HUDEP-2 (cell line): ENCODE measurements around the gene SOWAHD.
"Not testable (repeated sequence)": the region's sequence is repeated elsewhere in the genome, so short reads cannot be mapped to it uniquely, and the experiment has no call there.

ENCODE experiments used
- DNase-seq, 76 experiments: peaks; one replicate each; lab custom pipeline; 2025; ENCODE audit not compliant: unreplicated experiment in 76 of 76; lab: John Stamatoyannopoulos, UW

The SOWAHD gene

DNA sequence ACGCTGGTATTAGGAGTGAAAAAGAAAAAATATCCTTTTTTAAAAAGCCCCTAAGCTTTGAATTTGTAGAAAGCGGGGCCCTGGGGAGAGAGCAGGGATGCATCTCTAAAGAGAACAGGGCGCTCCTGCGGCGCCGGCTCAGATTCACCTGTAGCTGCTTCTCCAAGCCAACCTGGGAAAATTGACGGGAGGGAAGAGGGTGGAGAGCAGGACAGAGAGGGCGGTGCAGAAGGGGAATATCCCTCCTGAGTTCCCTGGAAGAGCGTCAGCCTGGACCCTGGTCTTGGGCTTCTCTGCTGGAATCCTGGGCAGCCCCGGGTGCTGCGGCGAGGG lies 776 bp upstream of the SOWAHD start:
- DNase-seq = no peak

DNA sequence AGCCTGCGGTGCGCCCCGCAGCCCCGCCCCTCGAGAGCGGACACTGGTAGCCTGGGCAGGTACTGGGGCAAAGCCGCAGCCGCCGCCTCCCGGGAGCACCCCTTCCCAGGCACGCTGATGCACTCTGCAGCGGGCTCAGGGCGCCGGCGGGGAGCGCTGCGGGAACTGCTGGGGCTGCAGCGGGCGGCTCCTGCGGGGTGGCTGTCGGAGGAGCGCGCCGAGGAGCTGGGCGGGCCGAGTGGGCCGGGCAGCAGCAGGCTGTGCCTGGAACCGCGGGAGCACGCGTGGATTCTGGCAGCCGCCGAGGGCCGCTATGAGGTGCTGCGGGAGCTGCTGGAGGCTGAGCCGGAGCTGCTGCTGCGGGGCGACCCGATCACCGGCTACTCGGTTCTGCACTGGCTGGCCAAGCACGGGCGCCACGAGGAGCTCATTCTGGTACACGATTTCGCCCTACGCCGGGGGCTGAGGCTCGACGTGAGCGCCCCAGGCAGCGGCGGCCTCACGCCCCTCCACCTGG lies 401 bp downstream of the SOWAHD start:
- no peak for DNase-seq

DNA sequence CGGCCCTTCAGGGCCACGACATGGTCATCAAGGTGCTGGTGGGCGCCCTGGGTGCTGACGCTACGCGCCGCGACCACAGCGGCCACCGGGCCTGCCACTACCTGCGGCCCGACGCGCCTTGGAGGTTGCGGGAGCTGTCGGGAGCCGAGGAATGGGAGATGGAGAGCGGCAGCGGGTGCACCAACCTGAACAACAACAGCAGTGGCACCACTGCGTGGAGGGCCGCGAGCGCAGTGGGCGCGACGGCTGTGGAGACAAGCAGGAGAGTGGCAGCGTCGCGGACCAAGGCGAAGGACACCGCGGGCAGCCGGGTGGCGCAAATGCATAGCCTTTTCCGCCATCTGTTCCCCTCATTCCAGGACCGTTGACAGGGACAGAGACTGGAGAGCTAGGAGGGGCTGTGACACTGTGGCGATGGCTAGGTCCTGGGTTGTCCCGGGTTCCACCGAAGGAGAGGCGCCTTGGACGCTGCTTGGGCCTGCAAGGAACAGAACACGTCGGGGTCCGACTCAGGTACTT lies 919 bp downstream of the SOWAHD start:
- no peak for DNase-seq

DNA sequence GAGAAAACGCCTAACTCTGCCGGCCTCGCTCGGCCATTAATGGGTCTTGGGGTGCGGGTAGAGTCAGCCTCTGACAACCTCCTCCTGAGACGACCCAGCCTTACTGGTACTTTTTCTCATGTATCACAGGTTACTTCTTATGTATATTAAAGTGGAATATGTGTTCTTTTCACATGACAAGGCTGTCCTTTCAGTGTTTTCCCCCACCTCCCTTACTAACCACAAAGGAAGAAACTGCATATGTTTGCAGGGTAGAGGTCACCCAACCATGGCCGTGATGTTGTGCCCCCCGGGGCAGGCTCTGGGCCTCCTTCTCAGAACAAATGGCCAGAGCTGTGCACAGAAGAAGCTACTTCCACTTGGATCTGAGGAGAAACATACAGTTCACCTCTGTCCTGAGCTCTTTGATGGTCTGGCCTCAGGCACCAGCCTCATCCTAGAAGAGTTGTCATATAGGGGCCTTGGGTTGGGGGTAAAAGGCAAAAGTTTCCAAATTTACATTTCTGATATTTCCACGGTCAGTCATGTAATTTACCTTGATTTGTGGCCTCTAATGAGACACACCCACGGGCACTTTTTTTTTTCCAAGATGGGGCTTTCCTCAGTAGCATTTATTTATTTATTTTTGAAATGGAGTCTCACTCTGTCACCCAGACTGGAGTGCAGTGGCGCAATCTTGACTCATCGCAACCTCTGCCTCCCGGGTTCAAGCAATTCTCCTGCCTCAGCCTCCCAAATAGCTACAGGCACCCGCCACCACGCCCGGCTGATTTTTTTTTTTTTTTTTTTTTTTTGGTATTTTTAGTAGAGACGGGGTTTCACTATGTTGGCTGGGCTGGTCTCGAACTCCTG lies 1.9 kb downstream of the SOWAHD start:
- no peak for DNase-seq

DNA sequence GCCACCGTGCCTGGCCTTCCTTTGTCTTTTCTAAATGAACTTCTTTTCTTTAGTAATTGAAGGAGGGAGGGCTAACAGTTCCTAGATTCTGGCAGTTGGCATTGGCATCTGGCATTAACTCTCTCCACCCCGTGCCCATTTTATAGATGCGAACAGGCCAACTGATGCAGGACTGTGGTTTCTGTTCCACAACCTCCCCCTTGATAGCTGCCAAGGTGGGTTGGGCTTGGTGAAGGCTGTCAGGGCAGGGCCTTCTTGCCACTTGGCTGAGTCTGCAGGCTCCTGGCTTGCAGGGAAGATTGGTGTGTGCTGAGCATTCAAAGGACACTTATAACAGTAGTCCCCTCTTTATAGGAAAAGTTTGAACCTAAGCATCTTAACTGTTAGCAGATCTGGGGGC lies 4.3 kb downstream of the SOWAHD start:
- peak in 1 of 76 experiments; percentile 0 for DNase-seq

DNA sequence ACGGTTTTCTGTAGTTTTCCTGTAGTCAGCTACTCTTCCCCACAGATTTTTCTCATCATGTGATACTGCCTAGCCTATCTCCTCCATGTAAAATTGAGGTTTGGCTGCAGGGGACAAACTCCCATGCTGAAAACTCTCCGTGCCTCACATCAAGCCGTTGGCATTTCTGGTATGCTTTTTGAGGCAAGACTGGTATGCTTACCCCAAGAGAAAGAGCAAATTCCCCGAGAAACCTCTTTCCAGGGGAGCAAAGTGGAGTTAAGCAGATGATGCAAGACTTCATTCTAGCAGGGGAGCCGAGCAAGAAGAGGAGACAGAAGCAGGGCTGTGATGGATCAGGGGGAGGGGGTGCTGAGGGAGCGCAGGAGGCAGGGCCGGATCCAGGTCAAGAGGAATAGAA lies 4.8 kb downstream of the SOWAHD start:
- DNase-seq = no peak

DNA sequence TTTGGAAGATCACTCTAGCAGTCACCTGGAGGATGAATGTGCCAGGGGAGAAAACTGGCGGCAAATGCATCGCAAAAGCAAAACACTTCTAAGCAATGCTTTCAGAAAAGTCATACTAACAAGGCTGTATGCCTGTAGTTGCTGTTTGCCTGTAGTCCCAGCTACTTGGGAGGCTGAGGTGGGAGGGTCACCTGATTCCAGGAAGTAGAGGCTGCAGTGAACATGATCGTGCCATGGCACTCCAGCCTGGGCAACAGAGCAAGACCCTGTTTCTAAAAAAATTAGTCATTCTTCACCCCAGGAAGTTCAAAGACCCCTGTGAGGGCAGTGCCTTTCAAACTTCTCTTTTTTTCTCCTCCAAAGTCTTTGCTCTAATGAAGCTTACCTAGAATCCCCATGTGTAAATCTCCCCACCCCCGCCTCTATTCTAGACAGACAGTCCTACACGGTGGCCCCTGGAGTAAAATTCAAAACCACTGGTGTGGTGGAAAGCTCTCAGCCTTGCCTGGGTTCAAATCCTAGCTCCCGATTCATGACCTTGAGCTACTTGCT lies 5.5 kb downstream of the SOWAHD start:
- no peak for DNase-seq

DNA sequence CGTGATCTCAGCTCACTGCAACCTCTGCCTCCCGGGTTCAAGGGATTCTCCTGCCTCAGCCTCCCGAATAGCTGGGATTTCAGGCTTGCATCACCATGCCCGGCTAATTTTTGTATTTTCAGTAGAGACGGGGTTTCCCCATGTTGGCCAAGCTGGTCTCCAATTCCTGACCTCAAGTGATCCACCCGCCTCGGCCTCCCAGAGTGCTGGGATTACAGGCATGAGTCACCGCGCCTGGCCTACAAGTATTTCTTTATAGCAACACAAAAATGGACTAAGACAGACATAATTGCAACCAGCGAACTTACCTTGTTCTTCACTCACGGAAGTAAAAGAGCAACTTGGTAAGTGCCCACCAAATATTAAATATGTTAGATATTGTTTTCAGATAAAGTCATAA lies 10.0 kb downstream of the SOWAHD start:
- DNase-seq = not testable (repeated sequence)

DNA sequence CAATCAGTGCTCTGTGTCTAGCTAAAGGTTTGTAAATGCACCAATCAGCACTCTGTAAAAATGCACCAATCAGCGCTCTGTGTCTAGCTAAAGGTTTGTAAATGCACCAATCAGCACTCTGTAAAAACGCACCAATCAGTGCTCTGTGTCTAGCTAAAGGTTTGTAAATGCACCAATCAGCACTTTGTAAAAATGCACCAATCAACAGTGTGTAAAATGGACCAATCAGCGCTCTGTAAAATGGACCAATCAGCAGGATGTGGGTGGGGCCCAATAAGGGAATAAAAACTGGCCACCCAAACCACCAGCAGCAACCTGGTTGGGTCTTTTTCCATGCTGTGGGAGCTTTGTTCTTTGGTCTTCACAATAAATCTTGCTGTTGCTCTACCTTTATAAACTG lies 11.0 kb downstream of the SOWAHD start:
- not testable (repeated sequence) for DNase-seq

DNA sequence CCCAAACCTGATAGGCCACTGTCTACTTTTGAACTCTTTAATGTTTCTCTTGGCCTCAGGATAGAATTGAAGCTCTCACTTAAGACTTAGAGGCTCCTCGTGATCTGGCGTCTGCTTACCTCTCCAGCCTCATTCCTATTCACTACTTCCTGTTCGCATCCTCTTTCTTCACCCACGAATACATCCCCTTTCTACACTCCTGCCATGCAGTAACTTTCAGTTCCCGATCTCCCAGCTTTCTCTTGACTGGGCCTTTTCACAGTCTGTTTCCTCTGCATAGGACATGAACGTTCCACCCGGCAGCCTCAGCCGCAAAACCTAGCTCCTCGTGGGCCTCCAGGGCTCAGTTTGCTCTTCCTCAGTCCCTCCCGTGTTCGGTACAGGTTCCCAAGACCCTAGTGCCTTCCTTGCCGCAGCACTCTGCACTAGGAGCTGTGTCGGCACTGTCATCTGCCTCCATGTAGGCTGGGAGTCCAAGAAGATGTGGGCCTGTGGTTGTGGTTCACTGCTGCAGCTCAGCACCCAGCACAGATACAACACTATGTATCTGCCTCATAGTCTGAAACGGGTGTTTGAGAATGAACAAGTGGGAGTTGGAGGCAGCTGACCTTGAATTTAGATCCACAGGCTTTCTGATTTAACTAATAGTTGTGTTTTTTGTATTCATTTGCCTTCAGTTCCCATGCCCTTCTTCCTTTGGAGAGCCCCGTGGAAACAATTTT lies 17.3 kb downstream of the SOWAHD start:
- DNase-seq = no peak

DNA sequence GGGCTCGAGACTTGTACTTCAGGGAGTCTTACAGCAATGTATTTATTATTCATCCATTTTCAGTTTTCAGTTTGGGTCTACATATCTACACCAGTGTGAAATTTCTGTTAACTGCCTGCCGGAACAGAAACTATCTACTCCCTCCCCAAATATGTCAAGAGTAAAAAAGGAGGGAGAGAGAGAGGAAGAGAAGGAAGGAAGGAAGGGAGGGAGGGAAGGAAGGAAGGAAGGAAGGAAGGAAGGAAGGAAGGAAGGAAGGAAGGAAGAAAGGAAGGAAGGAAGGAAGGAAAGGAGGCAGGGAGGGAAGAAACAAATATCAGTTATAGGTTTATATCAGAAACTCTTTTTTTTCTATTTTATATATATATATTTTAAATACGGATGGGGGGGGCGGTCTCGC lies 20.4 kb downstream of the SOWAHD start:
- no peak for DNase-seq

DNA sequence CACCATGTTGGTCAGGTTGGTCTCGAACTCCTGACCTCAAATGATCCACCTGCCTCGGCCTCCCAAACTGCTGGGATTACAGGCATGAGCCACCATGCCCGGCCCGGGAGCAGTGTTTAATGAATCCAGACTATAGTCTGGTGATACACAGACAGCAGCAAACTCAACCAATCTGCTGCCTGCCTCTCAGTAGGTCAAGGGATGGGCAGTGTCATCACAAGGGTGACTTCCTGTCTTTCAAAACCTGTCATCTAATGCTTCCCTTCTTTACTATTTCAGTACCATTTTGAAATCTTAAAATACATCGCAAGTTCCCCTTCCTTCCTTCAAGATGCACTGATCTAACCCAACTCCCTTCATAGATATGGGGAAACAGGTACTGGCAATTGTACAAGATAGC lies 24.6 kb downstream of the SOWAHD start:
- no peak for DNase-seq

DNA sequence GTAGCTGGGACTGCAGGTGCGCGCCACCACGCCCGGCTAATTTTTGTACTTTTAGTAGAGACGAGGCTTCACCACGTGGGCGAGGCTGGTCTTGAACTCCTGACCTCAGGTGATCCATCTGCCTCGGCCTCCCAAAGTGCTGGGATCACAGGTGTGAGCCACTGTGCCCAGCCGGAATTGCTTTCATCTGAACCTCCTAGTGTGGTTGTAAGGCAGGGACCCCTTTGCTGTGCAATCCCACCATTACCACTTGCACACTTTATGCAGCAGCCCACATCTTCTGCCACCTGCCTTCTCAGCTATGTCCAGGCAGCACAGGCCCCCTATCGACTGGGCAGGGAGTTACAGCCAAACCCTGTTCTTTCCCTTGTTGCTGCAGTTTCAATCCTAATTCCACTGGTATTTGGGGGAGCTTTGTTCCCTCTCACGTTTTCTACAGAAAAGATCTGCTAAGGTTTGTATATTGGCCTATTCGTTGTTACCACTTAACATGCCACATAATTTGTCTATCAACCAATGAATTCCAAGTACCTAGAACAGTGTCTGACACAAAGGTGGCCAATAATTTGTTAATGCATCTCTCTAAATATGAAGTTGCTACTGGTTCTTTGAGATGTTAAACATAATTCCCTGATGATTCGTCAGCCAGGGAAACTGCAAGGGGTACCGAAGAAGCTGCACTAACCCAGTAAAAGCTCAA lies 26.5 kb downstream of the SOWAHD start:
- DNase-seq = peak in 44 of 76 experiments; percentile 0 to 46 (median 8)

DNA sequence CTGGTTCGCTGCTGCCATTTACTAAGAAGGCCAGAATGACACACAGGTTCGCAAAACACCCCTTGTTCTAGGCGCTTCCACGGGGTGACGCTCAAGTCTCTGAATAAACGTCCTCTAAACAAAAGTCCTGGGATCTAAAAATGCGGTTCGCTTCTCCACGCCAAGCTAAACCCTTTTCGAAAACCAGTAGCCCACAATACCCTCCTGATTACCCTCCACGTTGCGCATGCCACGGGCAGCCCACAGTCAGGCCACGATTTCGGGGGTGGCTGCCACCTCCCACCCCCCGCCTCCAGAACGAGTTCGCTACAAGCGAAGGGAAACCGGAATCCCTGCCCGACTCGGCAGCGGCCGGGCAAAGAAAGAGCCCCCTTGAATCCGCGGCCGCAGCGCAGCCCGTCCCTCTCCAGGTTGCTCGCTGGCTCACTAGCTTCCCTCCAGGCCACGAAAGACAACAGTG lies 32.6 kb downstream of the SOWAHD start:
- DNase-seq = peak in 17 of 76 experiments; percentile 1 to 46 (median 8)

DNA sequence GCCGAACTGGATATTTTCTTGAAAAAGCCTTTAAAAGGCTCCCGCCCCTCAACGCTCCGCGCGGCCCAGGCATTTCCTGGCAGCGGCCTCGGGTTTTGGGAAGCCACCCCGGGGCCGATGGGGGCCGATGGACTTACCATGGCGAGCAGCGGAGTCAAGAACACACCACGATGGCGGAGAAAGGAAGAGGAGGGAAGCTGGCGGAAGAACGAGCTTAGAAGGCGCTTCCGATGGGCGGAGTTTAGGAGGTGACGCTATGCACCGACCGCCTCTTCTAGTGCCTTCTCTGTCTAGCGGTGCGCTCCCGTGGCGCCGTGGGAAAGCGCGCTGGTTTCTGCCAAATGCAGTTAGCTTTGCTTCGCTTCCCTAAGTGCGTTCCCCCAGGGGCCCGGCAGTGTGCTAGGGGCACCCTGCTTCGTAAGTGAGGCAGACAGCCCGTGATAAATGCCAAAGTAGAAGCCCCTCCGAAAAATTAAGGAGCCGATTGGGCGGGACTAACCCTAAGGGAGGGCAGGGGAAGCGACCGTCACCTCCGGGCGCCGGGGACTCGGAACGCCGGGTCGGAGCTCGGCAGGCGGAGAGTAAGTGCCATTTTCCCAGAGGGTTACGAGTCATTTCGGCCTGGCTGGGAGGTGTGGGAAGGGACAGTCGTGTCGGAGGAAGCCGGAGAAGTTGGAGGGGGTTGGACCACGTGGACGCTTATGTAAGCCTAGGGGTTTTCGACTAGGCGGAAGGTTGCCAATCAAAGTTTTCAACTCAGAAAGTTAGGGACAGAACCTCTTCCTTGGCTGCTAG lies 33.2 kb downstream of the SOWAHD start, which contains the start of gene RPL39:
Gene RPL39, minus strand, starts transcription at position 194 of the 795 bp plus-strand sequence. Its CDS starts 54 bp downstream, at position 140.
- peak in 75 of 76 experiments; percentile 1 to 77 (median 60) for DNase-seq

DNA sequence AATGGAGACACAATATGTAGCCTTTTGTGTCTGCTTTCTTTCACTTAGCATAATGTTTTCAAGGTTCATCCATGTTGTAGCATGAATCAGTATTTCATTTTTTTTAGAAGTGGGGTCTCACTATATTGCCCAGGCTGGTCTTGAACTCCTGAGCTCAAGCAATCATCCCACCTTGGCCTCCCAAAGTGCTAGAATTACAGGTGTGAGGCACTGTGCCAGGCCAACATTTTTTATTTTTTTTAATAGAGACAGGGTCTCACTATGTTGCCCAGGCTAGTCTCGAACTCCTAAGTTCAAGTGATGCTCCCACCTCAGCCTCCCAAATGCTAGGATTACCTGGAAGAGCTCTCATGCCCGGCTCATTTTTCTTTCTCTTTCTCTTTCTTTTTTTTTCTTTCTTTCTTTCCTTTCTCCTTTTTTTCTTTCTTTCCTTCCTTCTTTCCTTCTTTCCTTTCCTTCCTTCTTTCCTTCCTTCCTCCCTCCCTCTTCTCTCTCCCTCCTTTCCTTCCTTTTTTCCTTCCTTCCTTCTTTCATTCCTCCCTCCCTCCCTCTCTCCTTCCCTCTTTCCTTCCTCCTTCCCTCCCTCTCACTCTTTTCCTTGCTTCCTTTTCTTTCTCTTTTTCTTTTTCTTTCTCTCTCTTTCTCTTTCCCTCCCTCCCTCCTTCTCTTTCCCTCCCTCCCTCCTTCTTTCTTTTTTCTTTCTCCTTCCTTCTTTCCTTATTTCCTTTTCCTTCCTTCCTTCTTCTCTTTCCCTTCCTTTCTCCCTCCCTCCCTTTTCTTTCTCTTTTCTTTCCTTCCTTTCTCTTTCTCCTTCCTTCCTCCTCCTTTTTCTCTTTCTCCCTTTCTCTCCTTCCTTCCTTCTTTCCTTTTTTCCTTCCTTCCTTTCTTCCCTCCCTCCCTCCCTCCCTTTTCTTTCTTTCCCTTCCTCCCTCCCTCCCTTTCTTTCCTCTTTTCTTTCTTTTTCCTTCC lies 43.1 kb downstream of the SOWAHD start:
- DNase-seq = no peak

DNA sequence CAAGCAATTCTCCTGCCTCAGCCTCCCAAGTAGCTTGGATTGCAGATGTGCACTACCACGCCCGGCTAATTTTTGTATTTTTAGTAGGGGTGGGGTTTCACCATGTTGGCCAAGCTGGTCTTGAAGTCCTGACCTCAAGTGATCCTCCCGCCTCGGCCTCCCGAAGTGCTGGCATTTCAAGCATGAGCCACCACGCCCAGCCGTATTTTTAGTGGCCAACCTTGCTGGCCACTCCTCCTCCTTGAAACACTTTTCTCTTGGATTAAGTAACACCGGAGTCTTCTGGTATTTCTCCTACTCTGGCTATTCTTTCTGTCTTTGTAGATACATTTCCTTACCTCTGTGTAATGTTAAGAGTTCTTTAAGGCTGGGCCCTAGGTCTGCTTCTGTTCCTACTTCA lies 44.2 kb downstream of the SOWAHD start:
- no peak for DNase-seq

DNA sequence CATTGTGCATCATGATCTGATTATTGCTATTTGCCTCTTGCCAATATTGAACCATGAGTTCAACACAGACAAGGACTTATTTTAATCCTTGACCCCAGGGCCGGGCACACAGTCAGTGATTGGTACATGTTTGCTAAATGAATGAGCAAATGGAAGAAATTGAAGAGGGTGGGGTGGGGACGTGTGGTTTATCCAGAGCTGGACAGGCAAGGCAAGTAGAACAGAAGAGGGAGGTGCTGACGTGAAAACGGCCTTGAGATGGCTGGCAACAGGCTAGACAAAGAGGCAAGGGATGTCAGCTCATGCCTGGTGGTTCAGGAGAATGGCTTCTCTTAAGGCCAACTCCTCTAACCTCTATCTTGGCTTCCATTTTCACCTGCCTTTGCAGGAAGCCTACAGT lies 50.1 kb downstream of the SOWAHD start:
- DNase-seq = not testable (repeated sequence)
